ENCODE data around the gene SEPSECS. TPM values are rescaled to one million over a fixed set of nuclear protein-coding genes. Genes with fewer than 3 reads are reported as not detected.

SEPSECS gene
- polyA plus RNA-seq, 1 donor from 2014 or later, result 6.5 TPM

- H3F3A ChIP-seq (ENCODE audit: insufficient read depth, low read length, poor library complexity, severe bottlenecking), result no peaks in the 10 kb centered on the region
- no peaks in the 10 kb centered on the region for H3K9me2 ChIP-seq (ENCODE audit: insufficient read depth, low read length)
- H3K9me3 ChIP-seq (ENCODE audit: low read length), result no peaks in the 10 kb centered on the region
- H2AFZ ChIP-seq (ENCODE audit: low read depth, low read length), result no peak overlapping the region
- H3K27ac ChIP-seq (ENCODE audit: low read length), result no peak overlapping the region
- H3K27me3 ChIP-seq (ENCODE audit: insufficient read depth, low read depth, low read length), result no peaks in the 10 kb centered on the region
- H3K4me3 ChIP-seq (ENCODE audit: low read length), result no peak overlapping the region
- H4K20me1 ChIP-seq (ENCODE audit: insufficient read depth), result no peaks in the 10 kb centered on the region
- no peak overlapping the region for H3K4me2 ChIP-seq (ENCODE audit: low read length)
- no peak overlapping the region for H3K9ac ChIP-seq (ENCODE audit: low read length)
- no peak for TF ChIP-seq MXI1 (conservative IDR thresholded peaks at IDR 0.05; ENCODE audit: poor library complexity, severe bottlenecking)
- no peak for TF ChIP-seq POLR2AphosphoS5 (IDR thresholded peaks at IDR 0.05)
- no peak for TF ChIP-seq SMC3 (conservative IDR thresholded peaks at IDR 0.05; ENCODE audit: poor library complexity)
- no peak for TF ChIP-seq CTCF (IDR thresholded peaks at IDR 0.05; ENCODE audit: poor library complexity, severe bottlenecking)
- no peak for TF ChIP-seq EP300 (conservative IDR thresholded peaks at IDR 0.05; ENCODE audit: poor library complexity, severe bottlenecking)
- TF ChIP-seq EZH2 (IDR thresholded peaks at IDR 0.05; ENCODE audit: borderline replicate concordance, insufficient read depth, low read length, poor library complexity, severe bottlenecking), result no peak
- TF ChIP-seq RAD21 (conservative IDR thresholded peaks at IDR 0.05), result no peak
- TF ChIP-seq TAF1 (IDR thresholded peaks at IDR 0.05; ENCODE audit: low read depth), result no peak
- no peaks in the 10 kb centered on the region for H3K36me3 ChIP-seq (ENCODE audit: insufficient read depth, low read length)
- no peaks in the 10 kb centered on the region for H3K79me2 ChIP-seq (replicated peaks; ENCODE audit: insufficient read depth, low read length)
Measured at GRCh38 chr4:25131381-25131780, 28.9 kb downstream of the SEPSECS start.

- H4K20me1 ChIP-seq (ENCODE audit: insufficient read depth), result no peaks in the 10 kb centered on the region
- H3K4me2 ChIP-seq (ENCODE audit: low read length), result no peak overlapping the region
- H3K36me3 ChIP-seq (ENCODE audit: insufficient read depth, low read length), result no peaks in the 10 kb centered on the region
- H3K4me3 ChIP-seq (ENCODE audit: low read length), result no peak overlapping the region
- no peaks in the 10 kb centered on the region for H3K79me2 ChIP-seq (replicated peaks; ENCODE audit: insufficient read depth, low read length)
- no peaks in the 10 kb centered on the region for H3K9me3 ChIP-seq (ENCODE audit: low read length)
- no peak overlapping the region for H2AFZ ChIP-seq (ENCODE audit: low read depth, low read length)
- no peaks in the 10 kb centered on the region for H3K27me3 ChIP-seq (ENCODE audit: insufficient read depth, low read depth, low read length)
- H3K9me2 ChIP-seq (ENCODE audit: insufficient read depth, low read length), result no peaks in the 10 kb centered on the region
- no peak for TF ChIP-seq EP300 (conservative IDR thresholded peaks at IDR 0.05; ENCODE audit: poor library complexity, severe bottlenecking)
- no peak for TF ChIP-seq REST (IDR thresholded peaks at IDR 0.05; ENCODE audit: borderline replicate concordance)
- no peak for TF ChIP-seq TAF1 (IDR thresholded peaks at IDR 0.05; ENCODE audit: low read depth)
- TF ChIP-seq CTCF (IDR thresholded peaks at IDR 0.05; ENCODE audit: poor library complexity, severe bottlenecking), result no peak
- TF ChIP-seq MXI1 (conservative IDR thresholded peaks at IDR 0.05; ENCODE audit: poor library complexity, severe bottlenecking), result no peak
- no peak for TF ChIP-seq POLR2AphosphoS5 (IDR thresholded peaks at IDR 0.05)
- TF ChIP-seq RAD21 (conservative IDR thresholded peaks at IDR 0.05), result no peak
- no peak for TF ChIP-seq SMC3 (conservative IDR thresholded peaks at IDR 0.05; ENCODE audit: poor library complexity)
- TF ChIP-seq EZH2 (IDR thresholded peaks at IDR 0.05; ENCODE audit: borderline replicate concordance, insufficient read depth, low read length, poor library complexity, severe bottlenecking), result no peak
- H3F3A ChIP-seq (ENCODE audit: insufficient read depth, low read length, poor library complexity, severe bottlenecking), result no peaks in the 10 kb centered on the region
- no peak overlapping the region for H3K9ac ChIP-seq (ENCODE audit: low read length)
- H3K27ac ChIP-seq (ENCODE audit: low read length), result no peak overlapping the region
Measured at GRCh38 chr4:25129917-25130316, 30.3 kb downstream of the SEPSECS start.
